RWPE2 (cell line): ENCODE measurements around the gene TRABD2A.

Experiments used
- ATAC-seq: fragments of 200-7000 bp; cut with Tn5 transposase; 3 replicates; pipeline ENCODE4 v1.9.1; 2021; ENCODE audit warnings: low read depth
- DNase-seq: peaks from one replicate; pipeline ENCODE4 v3.0.0-alpha.2; 2020; ENCODE audit warnings: low spot score
- H3K27ac ChIP-seq: fragments of 450-650 bp; 2 replicates; pipeline ENCODE4 v1.5.1; 2017; ENCODE audit warnings: mild to moderate bottlenecking; ENCODE audit not compliant: poor library complexity, severe bottlenecking
- H3K27me3 ChIP-seq: fragments of 250-450 bp; sonication (Bioruptor Pico); 2 replicates; pipeline ENCODE4 v1.5.1; 2021; ENCODE audit warnings: mild to moderate bottlenecking, moderate library complexity; ENCODE audit not compliant: insufficient read depth, poor library complexity, severe bottlenecking
- H3K36me3 ChIP-seq: fragments of 250-450 bp; sonication (Bioruptor Pico); 2 replicates; pipeline ENCODE4 v1.5.1; 2020; ENCODE audit warnings: low read depth, mild to moderate bottlenecking, moderate library complexity
- H3K4me1 ChIP-seq: fragments of 250-450 bp; sonication (Bioruptor Pico); 2 replicates; pipeline ENCODE4 v1.5.1; 2021; ENCODE audit warnings: mild to moderate bottlenecking, moderate library complexity; ENCODE audit not compliant: insufficient read depth, poor library complexity, severe bottlenecking
- H3K4me3 ChIP-seq: fragments of 250-450 bp; sonication (Bioruptor Pico); 2 replicates; pipeline ENCODE4 v1.5.1; 2021; ENCODE audit warnings: mild to moderate bottlenecking, moderate library complexity; ENCODE audit not compliant: severe bottlenecking
- H3K9me3 ChIP-seq: fragments of 250-450 bp; sonication (Bioruptor Pico); 2 replicates; pipeline ENCODE4 v1.5.1; 2021; ENCODE audit warnings: mild to moderate bottlenecking, moderate library complexity; ENCODE audit not compliant: severe bottlenecking
- TF ChIP-seq, protein P1 (sequence below): fragments of 450-650 bp; IDR thresholded peaks from one replicate; pipeline ENCODE4 v1.5.1; 2017; ENCODE audit warnings: mild to moderate bottlenecking, moderate library complexity; ENCODE audit not compliant: poor library complexity, severe bottlenecking

Gene TRABD2A, protein sequence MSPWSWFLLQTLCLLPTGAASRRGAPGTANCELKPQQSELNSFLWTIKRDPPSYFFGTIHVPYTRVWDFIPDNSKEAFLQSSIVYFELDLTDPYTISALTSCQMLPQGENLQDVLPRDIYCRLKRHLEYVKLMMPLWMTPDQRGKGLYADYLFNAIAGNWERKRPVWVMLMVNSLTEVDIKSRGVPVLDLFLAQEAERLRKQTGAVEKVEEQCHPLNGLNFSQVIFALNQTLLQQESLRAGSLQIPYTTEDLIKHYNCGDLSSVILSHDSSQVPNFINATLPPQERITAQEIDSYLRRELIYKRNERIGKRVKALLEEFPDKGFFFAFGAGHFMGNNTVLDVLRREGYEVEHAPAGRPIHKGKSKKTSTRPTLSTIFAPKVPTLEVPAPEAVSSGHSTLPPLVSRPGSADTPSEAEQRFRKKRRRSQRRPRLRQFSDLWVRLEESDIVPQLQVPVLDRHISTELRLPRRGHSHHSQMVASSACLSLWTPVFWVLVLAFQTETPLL

DNA sequence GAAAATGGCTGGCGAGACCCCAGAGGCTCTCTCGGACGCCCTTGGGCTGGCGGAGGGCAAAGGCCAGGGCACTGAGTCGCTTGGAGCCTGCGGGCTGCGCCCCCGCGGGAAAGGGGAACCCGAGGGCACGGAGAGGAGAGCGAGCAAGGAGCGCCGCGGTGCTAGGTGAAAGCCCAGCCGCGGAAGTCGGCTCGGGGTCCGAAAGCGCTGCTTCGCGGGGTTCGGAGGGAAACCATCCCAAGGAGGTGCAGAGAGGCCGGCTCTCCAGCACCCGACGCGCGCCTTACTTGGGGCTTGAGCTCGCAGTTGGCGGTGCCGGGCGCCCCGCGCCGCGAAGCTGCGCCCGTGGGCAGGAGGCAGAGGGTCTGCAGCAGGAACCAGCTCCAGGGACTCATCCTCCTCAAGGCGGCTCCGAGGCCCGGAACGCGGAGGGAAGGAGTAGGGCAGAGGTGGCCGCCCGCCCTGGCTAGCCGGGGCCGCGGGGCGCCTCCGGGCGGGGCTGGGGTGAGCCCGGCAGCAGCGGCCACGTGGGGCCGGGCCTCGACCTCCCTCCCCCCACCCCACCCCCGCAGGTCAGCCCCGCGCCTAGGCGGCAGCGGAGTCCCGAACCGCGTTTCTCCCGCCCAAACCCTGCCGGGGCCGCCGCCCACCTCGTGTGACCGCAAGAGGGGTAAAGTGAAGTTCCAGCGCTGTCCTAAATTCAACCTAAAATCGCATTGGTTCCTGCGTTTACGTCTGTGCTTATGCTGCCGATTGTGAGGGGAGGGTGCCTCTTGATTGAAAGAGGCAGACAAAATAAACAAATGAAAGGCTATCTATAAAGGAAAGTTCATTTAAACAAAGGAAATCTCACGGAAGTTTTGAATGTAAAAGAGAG, at the start of gene TRABD2A:
Gene TRABD2A, minus strand, starts transcription at position 440 of the 877 bp plus-strand sequence. Its CDS starts 45 bp downstream, at position 395.
- H3K27ac ChIP-seq = peak within 1 kb of the TSS; percentile 26
- no peaks in the 10 kb centered on the region for H3K9me3 ChIP-seq
- TF ChIP-seq, protein P1, sequence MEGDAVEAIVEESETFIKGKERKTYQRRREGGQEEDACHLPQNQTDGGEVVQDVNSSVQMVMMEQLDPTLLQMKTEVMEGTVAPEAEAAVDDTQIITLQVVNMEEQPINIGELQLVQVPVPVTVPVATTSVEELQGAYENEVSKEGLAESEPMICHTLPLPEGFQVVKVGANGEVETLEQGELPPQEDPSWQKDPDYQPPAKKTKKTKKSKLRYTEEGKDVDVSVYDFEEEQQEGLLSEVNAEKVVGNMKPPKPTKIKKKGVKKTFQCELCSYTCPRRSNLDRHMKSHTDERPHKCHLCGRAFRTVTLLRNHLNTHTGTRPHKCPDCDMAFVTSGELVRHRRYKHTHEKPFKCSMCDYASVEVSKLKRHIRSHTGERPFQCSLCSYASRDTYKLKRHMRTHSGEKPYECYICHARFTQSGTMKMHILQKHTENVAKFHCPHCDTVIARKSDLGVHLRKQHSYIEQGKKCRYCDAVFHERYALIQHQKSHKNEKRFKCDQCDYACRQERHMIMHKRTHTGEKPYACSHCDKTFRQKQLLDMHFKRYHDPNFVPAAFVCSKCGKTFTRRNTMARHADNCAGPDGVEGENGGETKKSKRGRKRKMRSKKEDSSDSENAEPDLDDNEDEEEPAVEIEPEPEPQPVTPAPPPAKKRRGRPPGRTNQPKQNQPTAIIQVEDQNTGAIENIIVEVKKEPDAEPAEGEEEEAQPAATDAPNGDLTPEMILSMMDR = no peak
- peak within 1 kb of the TSS; percentile 38 for H3K4me3 ChIP-seq
- H3K4me1 ChIP-seq = peaks cover 6% of the 10 kb centered on the region
- H3K27me3 ChIP-seq = no peaks in the 10 kb centered on the region
- ATAC-seq (peak; percentile 50), DNase-seq (no peak)
- H3K36me3 ChIP-seq = no peaks in the 10 kb centered on the region

DNA sequence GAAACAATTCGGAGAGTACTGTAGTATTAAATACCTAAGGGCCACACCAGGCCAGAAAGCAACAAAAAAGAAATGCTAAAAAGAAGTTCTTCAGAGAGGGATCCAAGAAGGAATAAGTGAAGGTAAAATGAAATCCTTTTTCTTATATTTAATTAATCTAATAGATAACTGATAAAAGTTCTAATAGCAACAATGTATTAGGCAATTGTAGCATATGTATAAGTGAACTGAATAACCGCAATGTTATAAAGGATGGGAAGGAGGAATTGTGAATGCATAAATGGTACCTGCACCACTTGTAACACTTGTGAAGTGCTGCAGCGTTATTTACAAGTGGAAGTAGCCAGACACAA, 46.4 kb upstream of the TRABD2A start:
- Histone ChIP-seq H3K27me3 (no peaks in the 10 kb centered on the region), H3K4me3 (peak overlapping the region; percentile 24), H3K4me1 (peaks cover 22% of the 10 kb centered on the region), H3K27ac (peak overlapping the region; percentile 98), H3K36me3 (no peaks in the 10 kb centered on the region), H3K9me3 (no peaks in the 10 kb centered on the region)
- ATAC-seq = no peak
- DNase-seq = no peak
- TF ChIP-seq, protein P1 = peak; percentile 72

DNA sequence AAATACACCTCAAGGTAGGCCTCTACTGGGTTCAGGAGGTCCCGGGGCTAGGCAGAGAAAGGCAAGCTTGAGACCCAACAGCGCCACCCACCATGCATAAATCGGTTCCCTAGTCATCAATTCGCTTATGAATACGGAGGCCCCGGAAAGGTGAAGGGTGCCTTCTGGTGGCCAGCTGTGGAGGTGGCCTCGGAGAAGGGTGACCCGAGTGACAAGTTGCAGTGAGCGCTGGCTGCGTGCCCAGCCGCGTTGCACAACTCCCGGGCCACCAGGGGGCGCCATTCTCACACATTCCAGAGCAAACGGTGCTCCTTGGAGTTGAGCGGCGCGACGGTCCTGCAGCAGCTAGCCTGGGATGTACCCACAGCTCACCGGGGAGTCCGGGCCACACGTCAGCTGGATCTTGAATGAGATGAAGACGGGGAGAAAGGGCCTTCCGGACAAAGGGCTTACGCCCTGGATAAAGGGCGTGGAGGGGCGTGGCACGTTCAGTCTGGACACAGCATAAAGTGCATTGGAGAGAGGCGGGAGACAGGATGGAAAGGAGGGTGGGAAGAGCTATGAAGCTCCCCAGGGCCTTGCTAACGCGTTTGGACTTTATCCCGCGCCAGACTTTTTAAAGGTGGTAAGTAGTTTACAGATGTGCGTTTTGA, 45.0 kb upstream of the TRABD2A start:
- H3K9me3 ChIP-seq = no peaks in the 10 kb centered on the region
- H3K4me1 ChIP-seq = peaks cover 22% of the 10 kb centered on the region
- peak overlapping the region; percentile 24 for H3K4me3 ChIP-seq
- TF ChIP-seq, protein P1 = peak; percentile 97
- H3K27ac ChIP-seq = peak overlapping the region; percentile 98
- DNase-seq (peak; percentile 96), ATAC-seq (peak; percentile 66)
- H3K27me3 ChIP-seq = no peaks in the 10 kb centered on the region
- no peaks in the 10 kb centered on the region for H3K36me3 ChIP-seq

DNA sequence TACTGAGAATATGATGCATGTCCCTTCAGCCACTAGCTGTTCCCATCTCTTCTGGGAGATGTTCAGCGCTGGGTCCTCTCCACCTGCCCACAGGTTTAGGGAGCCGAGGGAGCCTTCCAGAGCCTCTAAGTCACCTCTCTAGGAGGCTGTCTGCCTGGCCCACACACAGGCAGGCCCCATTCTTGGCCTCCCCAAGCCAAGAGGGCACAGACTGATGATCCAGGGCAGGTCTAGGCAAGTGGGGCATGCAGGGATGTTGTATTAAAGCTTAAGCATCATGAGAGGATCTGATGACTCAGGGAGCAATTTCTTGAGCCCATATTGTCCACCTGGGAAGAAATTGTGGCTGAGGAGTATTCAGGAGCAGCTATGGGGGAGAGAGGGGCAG, 44.4 kb upstream of the TRABD2A start:
- TF ChIP-seq, protein P1 = no peak
- H3K9me3 ChIP-seq = no peaks in the 10 kb centered on the region
- H3K4me1 ChIP-seq = peaks cover 25% of the 10 kb centered on the region
- ATAC-seq (peak; percentile 65), DNase-seq (peak; percentile 85)
- H3K36me3 ChIP-seq = no peaks in the 10 kb centered on the region
- H3K27me3 ChIP-seq = no peaks in the 10 kb centered on the region
- no peak overlapping the region for H3K4me3 ChIP-seq
- peak overlapping the region; percentile 98 for H3K27ac ChIP-seq
